COLO668 (cell line): ENCODE measurements around the gene WDR31.
"Not testable (repeated sequence)": the region's sequence is repeated elsewhere in the genome, so short reads cannot be mapped to it uniquely, and the experiment has no call there.

ENCODE experiments used
- DNase-seq: peaks from one replicate; lab custom pipeline; 2025; ENCODE audit not compliant: unreplicated experiment; lab: John Stamatoyannopoulos, UW

WDR31 gene

GRCh38 chr9:113368982-113369854 lies 29.1 kb upstream of the WDR31 start:
- DNase-seq, result no peak

GRCh38 chr9:113368348-113368981 lies 28.4 kb upstream of the WDR31 start:
- DNase-seq, result no peak

- not testable (repeated sequence) for DNase-seq
These were observed 25.6 kb upstream of the WDR31 start for GRCh38 chr9:113365652-113366051.

- no peak for DNase-seq
These were observed 24.9 kb upstream of the WDR31 start for GRCh38 chr9:113364951-113365350.

- no peak for DNase-seq
These were observed 23.3 kb upstream of the WDR31 start for GRCh38 chr9:113363336-113363735.

GRCh38 chr9:113361304-113362018 lies 21.4 kb upstream of the WDR31 start:
- peak; percentile 28 for DNase-seq

GRCh38 chr9:113360242-113360842 lies 20.3 kb upstream of the WDR31 start:
- no peak for DNase-seq

GRCh38 chr9:113359385-113359784 lies 19.3 kb upstream of the WDR31 start:
- no peak for DNase-seq

- DNase-seq, result no peak
These were observed 16.7 kb upstream of the WDR31 start for GRCh38 chr9:113356686-113357292.

GRCh38 chr9:113355040-113355596 lies 15.0 kb upstream of the WDR31 start:
- DNase-seq, result no peak

- DNase-seq, result no peak
These were observed 12.3 kb upstream of the WDR31 start for GRCh38 chr9:113352411-113352810.

- no peak for DNase-seq
These were observed 11.9 kb upstream of the WDR31 start for GRCh38 chr9:113352006-113352405.

GRCh38 chr9:113350937-113351336 lies 10.9 kb upstream of the WDR31 start:
- DNase-seq, result no peak

GRCh38 chr9:113350107-113350661 lies 10.1 kb upstream of the WDR31 start:
- peak; percentile 45 for DNase-seq

GRCh38 chr9:113349445-113350094 lies 9.5 kb upstream of the WDR31 start, which contains the start of gene BSPRY:
Gene BSPRY, plus strand, starts transcription at chr9:113349541. Its CDS starts 39 bp downstream, at chr9:113349580.
- DNase-seq, result peak; percentile 87

- DNase-seq, result no peak
These were observed 9.0 kb upstream of the WDR31 start for GRCh38 chr9:113349066-113349444.

GRCh38 chr9:113348437-113348836 lies 8.4 kb upstream of the WDR31 start:
- no peak for DNase-seq

- no peak for DNase-seq
These were observed 5.6 kb upstream of the WDR31 start for GRCh38 chr9:113345671-113346070.

- no peak for DNase-seq
These were observed 5.1 kb upstream of the WDR31 start for GRCh38 chr9:113345190-113345589.

- DNase-seq, result peak; percentile 94
These were observed 3.7 kb upstream of the WDR31 start for GRCh38 chr9:113343732-113344231.
